ENCODE measurements around the gene INPP5K.

The INPP5K gene

DNA sequence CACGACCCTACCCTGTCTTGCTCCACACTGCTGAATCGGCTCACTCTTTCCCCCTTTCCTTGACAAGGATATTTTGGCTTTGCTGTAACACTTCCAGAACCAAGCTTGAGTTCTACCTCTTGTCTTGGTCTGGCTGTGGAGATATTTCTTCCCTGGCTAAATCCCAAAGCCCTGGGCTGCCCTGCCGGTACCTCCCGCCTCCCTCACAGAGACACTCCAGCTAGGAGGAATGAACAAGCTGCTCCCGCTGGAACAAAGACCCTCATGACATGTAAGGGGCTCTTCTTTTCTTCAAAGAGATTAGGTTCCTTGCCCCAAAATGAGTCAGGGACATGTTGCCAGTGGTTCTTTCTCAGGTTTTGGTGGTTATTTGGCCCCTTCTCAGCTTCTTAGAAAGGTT is 10.8 kb downstream of the INPP5K start:
- no peak for DNase-seq

GRCh38 chr17:1504866-1505265 is 11.5 kb downstream of the INPP5K start:
- DNase-seq, result no peak

- no peak for DNase-seq
These were observed 12.7 kb downstream of the INPP5K start for GRCh38 chr17:1503699-1504098.

- peak in 1 of 5 experiments; percentile 47 for DNase-seq
These were observed 17.5 kb downstream of the INPP5K start for GRCh38 chr17:1498869-1499268.

DNA sequence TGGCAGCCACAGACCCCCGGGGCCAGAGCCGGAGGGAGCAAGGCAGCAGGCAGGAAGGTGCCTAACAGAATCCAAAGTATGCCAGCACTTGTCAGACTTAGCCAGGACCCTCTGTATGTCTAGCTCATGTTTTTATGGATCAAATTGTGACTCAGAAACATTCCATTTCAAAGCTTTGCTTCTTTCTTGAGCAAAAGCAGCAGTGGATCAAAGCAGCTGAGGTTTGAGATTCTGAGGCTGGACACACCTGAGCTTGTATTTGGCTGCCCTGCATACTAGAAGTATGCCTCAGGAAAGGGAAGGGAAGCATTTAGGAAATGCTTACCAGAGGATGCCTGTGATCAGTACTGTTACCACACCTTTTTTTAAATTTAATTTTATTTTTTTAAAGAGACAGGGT is 18.2 kb downstream of the INPP5K start:
- DNase-seq, result no peak

GRCh38 chr17:1497831-1498230 is 18.6 kb downstream of the INPP5K start:
- DNase-seq, result no peak

DNA sequence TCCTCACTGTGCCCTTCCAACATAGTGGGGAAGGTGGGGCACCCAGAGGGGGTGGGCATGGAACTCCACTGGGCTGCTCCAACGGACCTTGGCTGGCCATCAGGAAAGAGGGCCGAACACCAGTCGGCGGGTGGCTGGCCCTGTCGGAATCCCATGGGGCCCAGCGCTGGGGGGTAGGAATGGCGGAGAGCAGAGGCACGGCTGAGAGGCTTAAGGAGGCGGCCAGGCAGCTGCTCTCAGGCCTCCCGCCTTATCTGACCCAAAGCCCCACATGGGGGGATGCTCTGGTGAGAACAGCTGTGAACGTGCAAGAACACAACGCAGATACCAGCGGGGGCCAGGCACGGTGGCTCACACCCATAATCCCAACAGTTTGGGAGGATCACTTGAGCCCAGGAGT is 19.5 kb downstream of the INPP5K start:
- DNase-seq, result no peak

GRCh38 chr17:1495265-1495989 is 21.0 kb downstream of the INPP5K start:
- no peak for DNase-seq

GRCh38 chr17:1494736-1495253 is 21.6 kb downstream of the INPP5K start:
- no peak for DNase-seq

DNA sequence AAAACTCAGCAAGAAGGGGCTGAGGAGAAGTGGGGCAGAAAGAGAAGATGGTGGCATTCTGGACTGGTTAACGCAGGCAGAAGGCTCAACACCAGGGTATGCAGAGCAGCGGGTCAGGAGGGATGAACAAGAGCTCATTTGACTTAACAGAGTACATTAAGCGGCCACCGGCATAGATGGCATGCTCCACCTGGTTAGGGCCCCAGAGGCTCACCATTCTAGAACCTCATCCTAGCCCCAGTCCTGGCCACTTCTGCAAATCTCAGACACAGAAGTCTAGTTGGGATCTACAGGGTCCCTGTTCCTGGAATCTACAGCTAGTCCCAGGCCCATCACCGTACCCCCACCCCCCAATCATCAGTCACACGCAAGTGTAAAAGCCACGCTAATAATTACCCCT is 22.2 kb downstream of the INPP5K start:
- DNase-seq, result no peak

DNA sequence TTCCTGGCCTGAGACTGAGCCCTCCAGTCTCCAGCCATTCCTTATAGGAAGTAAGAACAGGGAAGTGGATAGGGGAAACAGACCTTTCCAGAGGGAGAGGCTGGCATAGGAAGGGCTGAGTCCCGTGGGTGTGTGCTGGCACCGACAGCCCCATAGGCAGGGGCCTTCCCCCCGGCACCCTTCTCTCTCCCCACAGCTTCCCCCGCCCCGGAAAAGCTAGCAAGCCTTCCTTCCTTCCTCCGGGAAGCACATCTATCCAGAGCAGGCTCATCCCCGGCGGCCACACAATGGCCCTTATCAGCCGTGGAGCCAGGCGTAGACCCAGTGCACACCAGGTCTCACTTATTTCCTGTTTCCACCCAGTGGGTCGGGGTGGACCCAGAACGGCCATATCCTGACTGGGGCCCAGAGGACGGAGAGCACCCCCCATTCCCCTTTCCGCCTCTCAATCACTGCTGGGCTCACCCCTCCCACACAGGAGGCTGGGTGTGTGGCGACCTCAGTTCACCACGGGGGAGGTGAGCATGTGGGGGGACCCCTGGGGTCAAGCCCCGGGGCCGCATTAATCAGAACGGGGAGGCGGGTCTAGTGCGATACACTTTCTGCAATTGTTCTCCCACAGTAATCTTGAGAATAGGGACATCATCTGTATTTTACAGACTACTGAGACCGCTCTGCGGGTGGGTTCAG is 23.0 kb downstream of the INPP5K start:
- no peak for DNase-seq

GRCh38 chr17:1492249-1493206 is 23.9 kb downstream of the INPP5K start, which contains the start of gene MYO1C:
MYO1C (minus strand) TSS chr17:1492686; CDS start chr17:1492487, 199 bp downstream.
- no peak for DNase-seq

GRCh38 chr17:1491443-1492248 is 24.8 kb downstream of the INPP5K start:
- peak in 4 of 5 experiments; percentile 24 to 64 (median 32) for DNase-seq

GRCh38 chr17:1490643-1491442 is 25.6 kb downstream of the INPP5K start:
- peak; percentile 38 to 79 (median 54) for DNase-seq

DNA sequence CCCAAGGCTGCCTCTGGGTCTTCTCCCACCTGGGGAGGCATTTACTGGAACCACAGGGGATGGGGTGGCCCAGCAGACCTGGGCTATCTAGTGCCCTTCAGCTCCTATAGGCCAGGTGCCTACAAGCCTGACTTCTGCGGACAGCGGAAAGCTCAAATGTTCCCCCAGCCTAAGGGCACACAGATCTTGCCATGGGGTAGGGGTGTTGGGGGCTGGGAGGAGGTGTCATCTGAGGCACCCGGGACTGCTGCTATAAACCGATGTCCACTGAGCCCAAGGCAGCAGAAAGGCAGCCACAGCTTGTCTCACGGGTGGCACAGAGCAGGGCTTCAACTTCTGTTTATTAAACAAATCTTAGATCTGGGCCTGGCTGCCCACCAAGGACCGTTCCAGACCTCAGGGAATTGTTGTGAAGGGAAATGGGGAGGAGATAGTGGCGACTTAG is 27.6 kb downstream of the INPP5K start:
- no peak for DNase-seq

GRCh38 chr17:1487939-1488825 is 28.2 kb downstream of the INPP5K start:
- DNase-seq, result peak; percentile 46 to 74 (median 67)

DNA sequence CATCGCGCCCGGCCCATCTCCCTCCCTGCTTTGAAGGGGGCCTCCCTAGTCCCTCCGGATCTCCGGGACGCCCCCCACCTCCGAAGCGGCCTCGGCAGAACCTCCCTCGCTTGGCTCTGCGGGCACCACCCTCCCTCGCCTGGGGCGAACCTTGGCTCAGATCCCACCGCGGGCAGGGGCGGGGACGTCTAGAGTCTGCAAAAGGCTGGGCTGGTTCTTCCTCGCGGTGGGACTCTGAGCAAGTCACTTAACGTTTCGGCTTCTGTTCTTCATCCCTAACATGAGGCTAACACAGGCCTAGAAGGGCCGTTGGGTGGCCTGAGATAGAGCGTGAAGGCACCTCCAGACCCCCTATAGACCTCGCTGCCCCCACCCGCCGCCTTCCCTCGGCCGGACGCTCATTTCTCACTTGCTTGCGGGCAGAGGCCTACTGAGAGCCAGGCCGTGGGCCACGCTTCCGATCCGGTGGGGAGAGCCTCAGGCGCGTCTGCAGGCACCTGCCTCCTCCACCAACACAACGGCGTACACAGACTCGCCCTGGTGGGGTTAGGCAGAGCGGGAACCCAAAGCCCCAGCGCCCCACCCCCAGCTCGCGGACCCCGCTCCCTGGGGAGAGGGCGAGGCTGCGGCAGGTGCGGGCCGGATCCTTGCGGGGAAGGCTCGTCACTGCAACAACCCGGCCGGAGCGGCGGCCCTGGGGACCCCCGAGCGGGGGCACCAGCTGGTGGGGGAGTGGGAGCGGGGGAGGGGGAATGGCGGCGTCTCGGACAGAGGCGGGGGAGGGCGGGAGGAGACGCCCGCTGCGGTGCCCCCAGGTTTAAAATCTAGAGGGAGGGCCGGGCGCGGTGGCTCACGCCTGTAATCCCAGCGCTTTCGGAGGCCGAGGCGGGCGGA is 29.4 kb downstream of the INPP5K start:
- peak; percentile 47 to 81 (median 69) for DNase-seq
